K562 (cell line): ENCODE measurements around the gene ULK1.

Experiments used
- RAD51 ChIP-seq: fragments of 450-650 bp; IDR thresholded peaks from 2 replicates; pipeline ENCODE4 v1.7.1; 2016; ENCODE audit warnings: low read depth, mild to moderate bottlenecking, borderline replicate concordance
- TF ChIP-seq, protein P1 (sequence below): fragments of 250-450 bp; sonication (Bioruptor Pico); IDR thresholded peaks from 2 replicates; pipeline ENCODE4 v1.5.0; 2020; ENCODE audit warnings: mild to moderate bottlenecking, borderline replicate concordance
- TF ChIP-seq, protein P2 (sequence below): sonication (generic); formaldehyde crosslinking; IDR thresholded peaks from 2 replicates; pipeline ENCODE4 v1.5.0; 2020; ENCODE audit warnings: missing genetic modification reagents

DNA sequence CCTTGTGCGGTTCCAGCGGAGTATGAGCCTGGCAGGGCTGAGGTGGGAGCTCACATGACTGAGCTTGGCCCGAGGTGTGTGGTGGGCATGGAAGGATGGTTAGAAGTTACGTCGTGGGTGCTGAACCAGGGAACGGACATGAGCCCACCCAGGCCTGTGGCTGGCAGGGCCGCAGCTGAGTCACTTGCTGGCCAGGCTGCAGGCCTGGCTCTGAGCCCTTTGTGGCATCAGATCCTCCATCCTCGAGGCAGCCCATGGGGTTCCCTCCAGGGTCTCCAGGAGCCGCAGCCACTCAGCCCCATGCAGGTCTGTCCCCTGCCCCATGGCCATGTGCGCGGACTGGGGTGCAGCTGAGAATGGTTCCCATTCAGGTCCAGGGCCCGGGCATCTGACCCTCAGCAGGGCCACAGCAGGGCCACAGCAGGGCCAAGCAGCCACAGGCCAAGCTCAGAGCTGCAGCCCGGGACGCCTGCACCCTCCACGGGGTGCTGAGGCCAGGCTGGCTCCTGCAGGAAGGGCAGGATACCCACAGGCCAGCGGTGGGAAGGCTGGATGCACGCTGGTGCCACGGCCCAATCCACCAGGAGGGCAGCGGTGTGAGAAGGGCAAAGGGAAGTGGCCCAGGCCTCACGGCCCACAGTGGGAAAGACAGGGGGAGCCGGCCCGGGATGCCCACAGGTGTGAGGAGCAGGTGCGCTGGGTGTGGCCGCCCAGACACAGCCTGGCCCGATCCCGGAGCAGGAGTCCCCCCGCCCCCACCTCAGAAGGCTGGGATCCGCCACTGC lies 26.3 kb upstream of the ULK1 start:
- TF ChIP-seq, protein P1, sequence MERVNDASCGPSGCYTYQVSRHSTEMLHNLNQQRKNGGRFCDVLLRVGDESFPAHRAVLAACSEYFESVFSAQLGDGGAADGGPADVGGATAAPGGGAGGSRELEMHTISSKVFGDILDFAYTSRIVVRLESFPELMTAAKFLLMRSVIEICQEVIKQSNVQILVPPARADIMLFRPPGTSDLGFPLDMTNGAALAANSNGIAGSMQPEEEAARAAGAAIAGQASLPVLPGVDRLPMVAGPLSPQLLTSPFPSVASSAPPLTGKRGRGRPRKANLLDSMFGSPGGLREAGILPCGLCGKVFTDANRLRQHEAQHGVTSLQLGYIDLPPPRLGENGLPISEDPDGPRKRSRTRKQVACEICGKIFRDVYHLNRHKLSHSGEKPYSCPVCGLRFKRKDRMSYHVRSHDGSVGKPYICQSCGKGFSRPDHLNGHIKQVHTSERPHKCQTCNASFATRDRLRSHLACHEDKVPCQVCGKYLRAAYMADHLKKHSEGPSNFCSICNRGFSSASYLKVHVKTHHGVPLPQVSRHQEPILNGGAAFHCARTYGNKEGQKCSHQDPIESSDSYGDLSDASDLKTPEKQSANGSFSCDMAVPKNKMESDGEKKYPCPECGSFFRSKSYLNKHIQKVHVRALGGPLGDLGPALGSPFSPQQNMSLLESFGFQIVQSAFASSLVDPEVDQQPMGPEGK (CRISPR knock-in tag) = no peak
- TF ChIP-seq RAD51 = no peak
- TF ChIP-seq, protein P2, sequence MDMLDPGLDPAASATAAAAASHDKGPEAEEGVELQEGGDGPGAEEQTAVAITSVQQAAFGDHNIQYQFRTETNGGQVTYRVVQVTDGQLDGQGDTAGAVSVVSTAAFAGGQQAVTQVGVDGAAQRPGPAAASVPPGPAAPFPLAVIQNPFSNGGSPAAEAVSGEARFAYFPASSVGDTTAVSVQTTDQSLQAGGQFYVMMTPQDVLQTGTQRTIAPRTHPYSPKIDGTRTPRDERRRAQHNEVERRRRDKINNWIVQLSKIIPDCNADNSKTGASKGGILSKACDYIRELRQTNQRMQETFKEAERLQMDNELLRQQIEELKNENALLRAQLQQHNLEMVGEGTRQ = no peak
